GM19452 (cell line): ENCODE results near the gene SLC18A3.

ENCODE experiments used
- ATAC-seq: cut with Tn5 transposase; IDR thresholded peaks from one replicate; pipeline ENCODE4 v1.9.1; 2021; ENCODE audit not compliant: unreplicated experiment

Gene SLC18A3

DNA sequence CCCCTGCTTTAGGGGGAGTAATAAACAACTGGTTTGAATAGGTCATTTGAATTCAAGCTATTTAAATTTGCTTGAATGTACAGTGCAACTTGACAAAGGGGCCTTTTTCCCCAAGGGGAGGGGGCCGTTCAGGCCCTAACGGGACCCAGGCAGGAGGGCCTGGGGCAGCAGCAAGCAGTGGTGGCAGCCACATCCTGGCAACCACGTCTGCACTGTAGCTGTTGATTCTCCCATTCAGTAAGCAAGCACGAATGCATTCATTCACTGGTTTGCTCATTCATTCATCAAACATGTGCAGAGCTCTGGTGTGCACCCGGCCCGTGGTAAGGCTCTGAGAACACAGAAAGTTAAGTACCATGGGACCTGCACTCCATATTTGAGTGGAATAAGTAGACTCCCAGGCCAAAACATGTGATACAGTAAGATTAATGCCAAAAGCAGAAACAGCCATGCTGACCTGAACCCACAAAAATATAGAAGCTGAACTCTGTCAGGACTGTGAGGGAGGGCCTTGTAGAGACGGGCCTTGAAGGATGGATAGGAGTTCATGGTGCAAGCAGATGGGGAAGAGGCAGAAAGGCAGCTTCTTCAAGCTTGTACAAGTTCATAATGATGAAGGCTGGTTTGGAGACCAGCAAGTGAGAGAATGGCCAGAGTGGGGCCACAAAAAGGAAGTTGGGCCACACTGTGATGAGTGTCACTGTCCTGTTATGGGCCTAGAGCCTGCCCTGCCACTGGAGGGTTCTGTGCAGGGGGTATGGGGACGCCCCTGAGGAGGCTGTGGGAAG lies 40.0 kb downstream of the SLC18A3 start:
- no peak for ATAC-seq

- no peak for ATAC-seq
Observed at GRCh38 chr10:49650724-49651034, 40.6 kb downstream of the SLC18A3 start.

DNA sequence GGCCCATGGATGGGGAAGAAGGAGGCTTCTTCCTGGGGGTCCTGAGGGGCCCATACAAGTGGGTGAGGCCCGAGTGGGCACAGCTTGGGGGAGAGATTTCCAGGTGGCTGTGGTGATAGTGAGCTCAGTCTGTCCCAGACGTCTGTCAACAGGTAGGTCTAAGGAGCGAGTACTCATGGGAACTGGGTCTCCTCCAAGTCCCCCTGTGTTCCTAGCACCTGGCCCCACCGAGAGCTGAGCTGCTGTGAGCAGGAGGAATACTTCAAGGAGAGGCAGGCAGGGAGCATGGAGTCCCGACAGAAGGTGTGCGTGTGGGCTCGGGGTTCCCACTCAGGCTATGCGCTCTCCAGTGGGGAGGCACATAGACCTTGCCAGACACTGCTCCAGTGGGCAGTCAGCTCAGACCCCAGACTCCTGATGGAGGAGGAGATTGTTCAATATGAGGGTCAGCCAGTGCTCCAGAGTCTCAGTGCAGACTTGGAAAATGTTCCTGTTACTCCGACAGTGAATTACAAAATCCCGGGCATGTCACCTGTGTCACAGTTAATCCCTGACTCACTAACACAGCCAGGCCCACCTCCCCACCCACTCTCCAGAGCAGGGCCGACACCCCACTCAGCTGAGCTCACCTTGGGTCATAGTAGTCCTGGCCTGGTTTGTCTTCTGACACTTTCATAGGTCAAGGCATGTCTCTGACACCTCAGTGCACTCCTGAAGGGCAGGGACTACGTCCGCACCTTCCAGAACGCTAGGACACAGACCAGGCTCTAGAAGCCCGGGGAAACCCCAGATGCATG lies 41.1 kb downstream of the SLC18A3 start:
- ATAC-seq = no peak

DNA sequence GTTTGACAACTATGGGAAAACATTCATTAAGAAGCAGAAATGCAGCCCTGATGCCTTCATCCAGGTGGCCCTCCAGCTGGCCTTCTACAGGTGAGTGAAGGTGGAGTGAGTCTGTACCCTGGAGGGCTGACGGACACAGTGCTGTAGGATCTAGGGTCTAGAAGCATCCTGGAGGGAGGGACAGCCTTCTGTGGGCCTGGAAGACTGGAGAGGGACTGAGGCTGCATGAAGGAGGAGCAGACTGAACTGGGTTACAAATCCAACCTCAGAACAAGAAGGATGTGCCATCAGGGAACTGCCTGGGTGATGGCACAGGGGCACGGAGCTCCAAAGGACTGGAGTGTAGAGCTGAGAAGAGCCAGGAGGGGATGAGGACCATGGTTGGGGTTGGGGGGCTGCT lies 41.8 kb downstream of the SLC18A3 start:
- no peak for ATAC-seq

DNA sequence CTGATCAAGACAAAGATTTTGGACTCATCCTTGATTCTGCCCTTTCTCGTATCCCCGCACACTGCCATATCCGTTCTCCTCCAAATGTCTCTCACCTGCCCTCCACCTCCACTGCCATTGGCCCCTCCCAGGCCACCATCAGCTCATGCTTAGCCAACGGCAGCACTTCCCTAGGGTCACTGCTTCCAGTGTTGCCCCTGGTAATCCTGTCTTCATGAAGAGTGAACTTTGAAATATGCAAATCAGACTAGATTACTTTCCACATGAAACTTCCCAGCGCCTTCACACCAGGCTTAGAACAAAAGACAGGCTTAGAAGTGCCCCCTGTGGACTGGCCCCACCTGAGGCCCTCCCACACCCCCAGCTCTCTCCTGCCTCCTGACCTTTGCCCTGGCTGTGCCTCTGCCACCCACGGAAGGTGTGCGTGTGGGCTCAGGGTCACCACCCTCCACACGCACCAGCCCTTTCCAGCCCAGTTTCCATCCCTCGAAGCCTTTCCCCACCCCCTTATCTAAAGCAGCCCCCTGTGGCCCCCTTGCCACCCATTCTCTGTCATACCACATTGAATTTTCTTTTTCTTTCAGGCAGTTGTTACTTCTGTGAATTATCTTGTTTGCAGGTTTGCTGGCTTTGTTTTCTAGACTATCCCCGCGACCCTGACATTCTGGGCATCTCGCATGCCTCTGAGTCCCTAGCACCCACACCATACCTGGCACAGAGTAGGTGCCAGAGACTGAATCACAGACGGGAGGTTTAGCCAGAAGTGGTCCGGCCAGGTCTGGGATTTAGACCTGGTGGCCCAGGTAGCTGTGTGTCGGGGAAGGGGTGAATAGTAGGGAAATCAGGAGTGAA lies 42.5 kb downstream of the SLC18A3 start:
- no peak for ATAC-seq

DNA sequence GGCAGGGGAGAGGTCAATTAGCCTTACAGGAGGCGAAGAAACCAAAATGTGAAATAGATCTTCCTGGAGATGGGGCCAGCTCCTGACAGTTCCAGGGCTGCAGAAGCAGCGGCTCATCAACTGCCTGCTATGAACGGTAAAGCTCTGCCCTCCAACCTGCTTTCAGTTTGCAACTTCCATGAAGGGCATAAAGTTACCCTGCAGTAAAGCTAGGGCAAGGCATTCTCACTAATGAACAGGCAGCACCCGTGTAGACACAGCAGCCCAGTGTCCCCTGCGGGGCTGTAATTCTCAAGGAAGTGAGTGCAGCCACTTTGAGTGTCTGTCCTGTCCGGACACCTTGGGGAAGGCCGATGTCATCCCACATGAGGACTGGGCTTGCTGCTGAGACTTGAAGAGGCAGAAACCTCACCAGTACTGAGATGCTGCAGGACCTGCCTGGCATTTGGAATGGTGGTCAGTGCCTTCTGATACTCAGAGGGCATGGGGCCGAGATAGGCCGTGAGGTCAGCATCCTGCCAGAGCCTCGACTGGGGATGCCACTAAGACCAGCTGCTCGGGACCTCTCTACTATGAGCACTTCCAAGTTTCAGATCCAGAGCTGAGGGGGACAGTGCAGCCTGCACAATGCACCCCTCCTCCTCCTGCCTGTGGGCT lies 43.3 kb downstream of the SLC18A3 start:
- no peak for ATAC-seq

- no peak for ATAC-seq
Observed at GRCh38 chr10:49654036-49654693, 44.1 kb downstream of the SLC18A3 start.

DNA sequence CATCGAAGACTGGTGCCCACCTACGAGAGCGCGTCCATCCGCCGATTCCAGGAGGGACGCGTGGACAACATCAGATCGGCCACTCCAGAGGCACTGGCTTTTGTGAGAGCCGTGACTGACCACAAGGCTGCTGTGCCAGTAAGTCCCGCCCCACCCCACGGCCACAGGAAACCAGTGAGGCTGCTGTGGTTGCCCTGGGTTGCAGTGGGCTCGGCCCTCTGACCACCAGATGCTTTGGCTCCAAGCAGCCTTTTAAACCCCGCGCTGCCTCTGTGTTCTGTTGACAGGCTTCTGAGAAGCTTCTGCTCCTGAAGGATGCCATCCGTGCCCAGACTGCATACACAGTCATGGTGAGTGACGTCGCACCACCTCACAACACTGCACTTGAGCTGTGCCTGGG lies 45.0 kb downstream of the SLC18A3 start:
- ATAC-seq = no peak

DNA sequence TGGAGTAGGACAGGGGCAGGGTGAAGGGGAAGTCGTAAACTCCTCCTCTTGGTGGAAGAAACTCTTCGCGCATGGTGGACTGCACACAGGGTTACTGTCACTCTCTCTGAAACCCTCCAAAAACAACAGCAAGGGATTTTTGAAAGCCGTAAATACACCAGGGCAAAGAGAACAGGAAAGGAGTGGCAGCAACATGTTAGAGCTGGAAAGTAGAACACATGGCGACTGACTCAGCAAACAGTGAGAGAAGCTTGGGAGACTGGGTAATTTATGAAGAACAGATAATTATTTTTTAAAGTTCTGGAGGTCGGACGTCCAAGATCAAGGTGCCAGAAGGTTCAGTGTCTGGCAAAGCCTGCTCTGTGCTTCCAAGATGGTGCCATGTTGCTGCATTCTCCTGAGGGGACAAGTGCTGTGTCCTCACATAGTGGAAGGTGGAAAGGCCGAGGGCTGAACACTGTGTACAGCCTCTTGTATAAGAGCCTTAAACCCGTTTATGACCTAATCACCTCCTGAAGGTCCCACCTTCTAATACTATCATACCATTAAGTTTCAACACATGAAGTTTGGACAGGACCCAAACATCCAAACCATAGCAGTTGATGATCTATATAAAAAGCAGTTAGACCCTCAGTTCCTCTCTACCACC lies 46.9 kb downstream of the SLC18A3 start:
- no peak for ATAC-seq

GRCh38 chr10:49657606-49658005 lies 47.5 kb downstream of the SLC18A3 start:
- ATAC-seq = no peak

DNA sequence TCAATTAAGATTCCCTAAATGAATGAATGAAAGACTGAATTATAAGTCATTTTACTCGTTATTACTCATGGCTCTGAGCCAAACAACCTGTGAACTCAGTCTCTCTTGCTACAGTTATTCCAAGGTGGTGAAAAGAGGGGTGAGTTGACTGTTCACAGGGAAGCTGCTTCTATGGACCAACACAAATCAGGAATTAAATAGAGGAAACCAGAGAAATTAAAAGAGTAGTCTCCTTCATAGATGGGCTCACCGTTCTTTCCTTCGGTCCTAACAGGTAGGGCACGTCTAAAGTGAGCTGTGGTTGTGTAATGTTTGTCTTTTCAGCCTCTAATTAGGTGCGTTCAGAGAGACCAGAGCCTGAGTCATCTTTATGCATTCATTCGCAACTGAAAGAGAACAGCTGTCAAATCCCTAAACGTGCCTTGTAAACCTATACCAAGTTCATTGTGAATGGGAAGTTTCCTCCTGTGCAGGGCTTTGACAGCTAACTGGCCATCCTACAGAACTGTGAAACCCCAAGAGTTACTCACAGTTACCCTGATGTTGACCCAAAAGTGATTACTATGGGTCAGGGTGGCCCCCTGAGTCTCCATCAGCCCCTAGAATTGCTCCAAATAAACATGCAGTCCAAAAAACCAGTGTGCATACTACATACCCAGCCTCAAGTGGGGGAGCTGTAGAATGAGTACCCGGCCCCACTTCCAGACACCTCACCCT lies 51.2 kb downstream of the SLC18A3 start:
- ATAC-seq = no peak
